ENCODE results near the gene L1CAM. TPM values are rescaled to one million over a fixed set of nuclear protein-coding genes. Genes with fewer than 3 reads are reported as not detected.

Gene L1CAM
- total and polyA plus RNA-seq, 11 donors = 0.99 to 11.0 (median 2.4) TPM

GRCh38 chrX:153870288-153870690 lies 15.7 kb downstream of the L1CAM start:
- Histone ChIP-seq H3K27me3 (peaks cover 0 to 34% (median 0%) of the 10 kb centered on the region in 9 donors), H3K27ac (no peak overlapping the region), H3K36me3 (no peaks in the 10 kb centered on the region), H3K4me3 (no peak overlapping the region), H3K9me3 (no peaks in the 10 kb centered on the region), H3K4me1 (no peaks in the 10 kb centered on the region)
- ATAC-seq (no peak), DNase-seq (no peak)
- TF ChIP-seq CTCF (IDR thresholded peaks at IDR 0.05) = no peak
- no peak for TF ChIP-seq POLR2A (IDR thresholded peaks at IDR 0.05)
- 73 to 80% (median 77%) methylated on average over 9 to 11 of the region's 11 CpGs for WGBS, 4 donors
- intact Hi-C loops (cut with DNase I) = no loop called here

- TF ChIP-seq POLR2A (IDR thresholded peaks at IDR 0.05) (no peak), CTCF (IDR thresholded peaks at IDR 0.05) (no peak)
- 90 to 92% (median 92%) methylated on average over 26 to 31 of the region's 31 CpGs for WGBS, 4 donors
- H3K9me3 ChIP-seq = no peaks in the 10 kb centered on the region
- no peak overlapping the region for H3K4me3 ChIP-seq
- H3K27ac ChIP-seq = no peak overlapping the region
- peaks cover 0 to 34% (median 0%) of the 10 kb centered on the region in 9 donors for H3K27me3 ChIP-seq
- DNase-seq (no peak), ATAC-seq (no peak)
- H3K36me3 ChIP-seq = no peaks in the 10 kb centered on the region
- intact Hi-C loops (cut with DNase I) = no loop called here
- no peaks in the 10 kb centered on the region for H3K4me1 ChIP-seq
These were observed 16.3 kb downstream of the L1CAM start for GRCh38 chrX:153869473-153870287.

GRCh38 chrX:153868576-153869472 lies 17.1 kb downstream of the L1CAM start:
- Histone ChIP-seq H3K4me3 (no peak overlapping the region), H3K36me3 (no peaks in the 10 kb centered on the region), H3K27ac (no peak overlapping the region), H3K9me3 (no peaks in the 10 kb centered on the region), H3K4me1 (no peaks in the 10 kb centered on the region), H3K27me3 (peaks cover 0 to 33% (median 0%) of the 10 kb centered on the region in 9 donors)
- 84 to 92% (median 90%) methylated on average over 18 to 26 of the region's 26 CpGs for WGBS, 4 donors
- no peak for ATAC-seq
- TF ChIP-seq POLR2A (IDR thresholded peaks at IDR 0.05) (no peak), CTCF (IDR thresholded peaks at IDR 0.05) (no peak)
- no peak for DNase-seq
- intact Hi-C loops (cut with DNase I) = no loop called here

GRCh38 chrX:153867671-153868070 lies 18.3 kb downstream of the L1CAM start:
- no peak for TF ChIP-seq CTCF (IDR thresholded peaks at IDR 0.05)
- no peak for TF ChIP-seq POLR2A (IDR thresholded peaks at IDR 0.05)
- Histone ChIP-seq H3K27ac (no peak overlapping the region), H3K27me3 (peaks cover 0 to 36% (median 0%) of the 10 kb centered on the region in 9 donors), H3K4me3 (no peak overlapping the region), H3K9me3 (no peaks in the 10 kb centered on the region), H3K4me1 (no peaks in the 10 kb centered on the region), H3K36me3 (no peaks in the 10 kb centered on the region)
- DNase-seq = no peak
- no peak for ATAC-seq
- intact Hi-C loops (cut with DNase I) = no loop called here
- WGBS, 4 donors = 65 to 91% (median 87%) methylated on average over 2 to 13 of the region's 13 CpGs
